Measurements from ENCODE around the gene LSAMP. TPM values are rescaled to one million over a fixed set of nuclear protein-coding genes. Genes with fewer than 3 reads are reported as not detected.

The LSAMP gene
- polyA plus RNA-seq, 1 donor, result 7.6 TPM

- Histone ChIP-seq H3K36me3 (ENCODE audit: control insufficient read depth, insufficient read depth, low read length) (no peaks in the 10 kb centered on the region), H3K27ac (ENCODE audit: low read length) (no peak overlapping the region), H3K4me1 (ENCODE audit: control insufficient read depth, insufficient read depth, low read length) (no peaks in the 10 kb centered on the region), H3K27me3 (ENCODE audit: control insufficient read depth, insufficient read depth, low read length) (no peaks in the 10 kb centered on the region), H3K9me3 (ENCODE audit: control insufficient read depth, low read depth, low read length) (no peaks in the 10 kb centered on the region), H3K4me3 (ENCODE audit: low read length) (no peak overlapping the region)
- no CpG with 5 or more reads among the region's 5 CpGs for WGBS (ENCODE audit: insufficient coverage, low lambda C conversion rate)
- DNase-seq, result no peak
Observed at GRCh38 chr3:116300226-116300625, 145.1 kb downstream of the LSAMP start.

- no peaks in the 10 kb centered on the region for H3K4me1 ChIP-seq (ENCODE audit: control insufficient read depth, insufficient read depth, low read length)
- H3K27ac ChIP-seq (ENCODE audit: low read length), result no peak overlapping the region
- no peaks in the 10 kb centered on the region for H3K9me3 ChIP-seq (ENCODE audit: control insufficient read depth, low read depth, low read length)
- no peak overlapping the region for H3K4me3 ChIP-seq (ENCODE audit: low read length)
- no peaks in the 10 kb centered on the region for H3K36me3 ChIP-seq (ENCODE audit: control insufficient read depth, insufficient read depth, low read length)
- H3K27me3 ChIP-seq (ENCODE audit: control insufficient read depth, insufficient read depth, low read length), result no peaks in the 10 kb centered on the region
- no CpG with 5 or more reads among the region's 3 CpGs for WGBS (ENCODE audit: insufficient coverage, low lambda C conversion rate)
- no peak for DNase-seq
Observed at GRCh38 chr3:116299646-116300081, 145.6 kb downstream of the LSAMP start.

- no peaks in the 10 kb centered on the region for H3K36me3 ChIP-seq (ENCODE audit: control insufficient read depth, insufficient read depth, low read length)
- 57% methylated on average over 1 of the region's 1 CpG for WGBS (ENCODE audit: insufficient coverage, low lambda C conversion rate)
- no peaks in the 10 kb centered on the region for H3K4me1 ChIP-seq (ENCODE audit: control insufficient read depth, insufficient read depth, low read length)
- no peak overlapping the region for H3K27ac ChIP-seq (ENCODE audit: low read length)
- no peak overlapping the region for H3K4me3 ChIP-seq (ENCODE audit: low read length)
- DNase-seq, result no peak
- H3K9me3 ChIP-seq (ENCODE audit: control insufficient read depth, low read depth, low read length), result no peaks in the 10 kb centered on the region
- H3K27me3 ChIP-seq (ENCODE audit: control insufficient read depth, insufficient read depth, low read length), result no peaks in the 10 kb centered on the region
Observed at GRCh38 chr3:116298151-116298550, 147.1 kb downstream of the LSAMP start.

- no peak for DNase-seq
- no peaks in the 10 kb centered on the region for H3K9me3 ChIP-seq (ENCODE audit: control insufficient read depth, low read depth, low read length)
- WGBS (ENCODE audit: insufficient coverage, low lambda C conversion rate), result no CpG with 5 or more reads among the region's 4 CpGs
- no peaks in the 10 kb centered on the region for H3K36me3 ChIP-seq (ENCODE audit: control insufficient read depth, insufficient read depth, low read length)
- H3K27me3 ChIP-seq (ENCODE audit: control insufficient read depth, insufficient read depth, low read length), result no peaks in the 10 kb centered on the region
- H3K4me1 ChIP-seq (ENCODE audit: control insufficient read depth, insufficient read depth, low read length), result no peaks in the 10 kb centered on the region
- H3K27ac ChIP-seq (ENCODE audit: low read length), result no peak overlapping the region
- H3K4me3 ChIP-seq (ENCODE audit: low read length), result no peak overlapping the region
Observed at GRCh38 chr3:116291141-116291540, 154.1 kb downstream of the LSAMP start.

GRCh38 chr3:116288485-116288884 is 156.8 kb downstream of the LSAMP start:
- no peak for DNase-seq
- H3K27ac ChIP-seq (ENCODE audit: low read length), result no peak overlapping the region
- no peak overlapping the region for H3K4me3 ChIP-seq (ENCODE audit: low read length)
- no peaks in the 10 kb centered on the region for H3K9me3 ChIP-seq (ENCODE audit: control insufficient read depth, low read depth, low read length)
- no peaks in the 10 kb centered on the region for H3K4me1 ChIP-seq (ENCODE audit: control insufficient read depth, insufficient read depth, low read length)
- WGBS (ENCODE audit: insufficient coverage, low lambda C conversion rate), result 93% methylated on average over 3 of the region's 4 CpGs
- H3K27me3 ChIP-seq (ENCODE audit: control insufficient read depth, insufficient read depth, low read length), result no peaks in the 10 kb centered on the region
- H3K36me3 ChIP-seq (ENCODE audit: control insufficient read depth, insufficient read depth, low read length), result no peaks in the 10 kb centered on the region

GRCh38 chr3:116285781-116286421 is 159.4 kb downstream of the LSAMP start:
- Histone ChIP-seq H3K9me3 (ENCODE audit: control insufficient read depth, low read depth, low read length) (no peaks in the 10 kb centered on the region), H3K4me3 (ENCODE audit: low read length) (no peak overlapping the region), H3K27ac (ENCODE audit: low read length) (no peak overlapping the region), H3K4me1 (ENCODE audit: control insufficient read depth, insufficient read depth, low read length) (no peaks in the 10 kb centered on the region), H3K27me3 (ENCODE audit: control insufficient read depth, insufficient read depth, low read length) (peaks cover 2% of the 10 kb centered on the region), H3K36me3 (ENCODE audit: control insufficient read depth, insufficient read depth, low read length) (no peaks in the 10 kb centered on the region)
- WGBS (ENCODE audit: insufficient coverage, low lambda C conversion rate), result no CpG with 5 or more reads among the region's 1 CpG
- DNase-seq, result no peak

GRCh38 chr3:116281313-116282143 is 163.8 kb downstream of the LSAMP start:
- WGBS (ENCODE audit: insufficient coverage, low lambda C conversion rate), result 100% methylated on average over 1 of the region's 4 CpGs
- H3K27me3 ChIP-seq (ENCODE audit: control insufficient read depth, insufficient read depth, low read length), result peaks cover 2% of the 10 kb centered on the region
- no peaks in the 10 kb centered on the region for H3K4me1 ChIP-seq (ENCODE audit: control insufficient read depth, insufficient read depth, low read length)
- H3K4me3 ChIP-seq (ENCODE audit: low read length), result no peak overlapping the region
- H3K9me3 ChIP-seq (ENCODE audit: control insufficient read depth, low read depth, low read length), result no peaks in the 10 kb centered on the region
- no peak overlapping the region for H3K27ac ChIP-seq (ENCODE audit: low read length)
- DNase-seq, result no peak
- H3K36me3 ChIP-seq (ENCODE audit: control insufficient read depth, insufficient read depth, low read length), result no peaks in the 10 kb centered on the region

GRCh38 chr3:116280130-116280740 is 165.1 kb downstream of the LSAMP start:
- peaks cover 2% of the 10 kb centered on the region for H3K27me3 ChIP-seq (ENCODE audit: control insufficient read depth, insufficient read depth, low read length)
- no peak overlapping the region for H3K4me3 ChIP-seq (ENCODE audit: low read length)
- no peaks in the 10 kb centered on the region for H3K36me3 ChIP-seq (ENCODE audit: control insufficient read depth, insufficient read depth, low read length)
- DNase-seq, result no peak
- no peaks in the 10 kb centered on the region for H3K4me1 ChIP-seq (ENCODE audit: control insufficient read depth, insufficient read depth, low read length)
- H3K9me3 ChIP-seq (ENCODE audit: control insufficient read depth, low read depth, low read length), result no peaks in the 10 kb centered on the region
- WGBS (ENCODE audit: insufficient coverage, low lambda C conversion rate), result no CpG with 5 or more reads among the region's 5 CpGs
- no peak overlapping the region for H3K27ac ChIP-seq (ENCODE audit: low read length)

- Histone ChIP-seq H3K4me1 (ENCODE audit: control insufficient read depth, insufficient read depth, low read length) (no peaks in the 10 kb centered on the region), H3K27ac (ENCODE audit: low read length) (no peak overlapping the region), H3K4me3 (ENCODE audit: low read length) (no peak overlapping the region), H3K9me3 (ENCODE audit: control insufficient read depth, low read depth, low read length) (no peaks in the 10 kb centered on the region), H3K27me3 (ENCODE audit: control insufficient read depth, insufficient read depth, low read length) (no peaks in the 10 kb centered on the region), H3K36me3 (ENCODE audit: control insufficient read depth, insufficient read depth, low read length) (no peaks in the 10 kb centered on the region)
- DNase-seq, result no peak
- no CpG with 5 or more reads among the region's 3 CpGs for WGBS (ENCODE audit: insufficient coverage, low lambda C conversion rate)
Observed at GRCh38 chr3:116276675-116277074, 168.6 kb downstream of the LSAMP start.

GRCh38 chr3:116270056-116270455 is 175.2 kb downstream of the LSAMP start:
- Histone ChIP-seq H3K27me3 (ENCODE audit: control insufficient read depth, insufficient read depth, low read length) (no peaks in the 10 kb centered on the region), H3K27ac (ENCODE audit: low read length) (no peak overlapping the region), H3K4me1 (ENCODE audit: control insufficient read depth, insufficient read depth, low read length) (no peaks in the 10 kb centered on the region), H3K36me3 (ENCODE audit: control insufficient read depth, insufficient read depth, low read length) (no peaks in the 10 kb centered on the region), H3K9me3 (ENCODE audit: control insufficient read depth, low read depth, low read length) (no peaks in the 10 kb centered on the region), H3K4me3 (ENCODE audit: low read length) (no peak overlapping the region)
- no peak for DNase-seq
- WGBS (ENCODE audit: insufficient coverage, low lambda C conversion rate), result no CpG with 5 or more reads among the region's 2 CpGs
